Measurements from ENCODE around the gene ATOSA.

ATOSA gene

GRCh38 chr15:52651868-52652267 lies 27.3 kb downstream of the ATOSA start:
- DNase-seq (ENCODE audit: low read depth in 3 of 3): peak in 1 of 3 experiments; percentile 1

DNA sequence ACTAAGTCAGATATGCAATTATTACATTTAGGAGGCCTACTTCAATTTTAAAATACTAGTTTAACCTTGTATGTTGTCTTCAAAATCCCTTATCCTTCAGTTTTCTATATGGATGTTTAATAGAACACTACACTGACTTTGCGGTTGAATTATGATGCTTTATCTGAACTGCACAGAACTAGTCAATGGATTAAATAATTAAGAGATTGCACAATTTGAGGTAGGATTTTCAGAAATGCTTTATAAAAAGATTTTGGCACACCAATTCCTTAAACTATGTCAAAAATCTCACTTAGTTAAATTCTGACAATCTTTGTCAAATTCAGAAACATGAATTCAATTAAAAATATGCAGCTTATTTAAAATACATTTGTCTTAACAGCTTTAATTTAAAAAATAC lies 28.1 kb downstream of the ATOSA start:
- DNase-seq (ENCODE audit: low read depth in 3 of 3): no peak

GRCh38 chr15:52649686-52650085 lies 29.5 kb downstream of the ATOSA start:
- no peak for DNase-seq (ENCODE audit: low read depth in 3 of 3)

DNA sequence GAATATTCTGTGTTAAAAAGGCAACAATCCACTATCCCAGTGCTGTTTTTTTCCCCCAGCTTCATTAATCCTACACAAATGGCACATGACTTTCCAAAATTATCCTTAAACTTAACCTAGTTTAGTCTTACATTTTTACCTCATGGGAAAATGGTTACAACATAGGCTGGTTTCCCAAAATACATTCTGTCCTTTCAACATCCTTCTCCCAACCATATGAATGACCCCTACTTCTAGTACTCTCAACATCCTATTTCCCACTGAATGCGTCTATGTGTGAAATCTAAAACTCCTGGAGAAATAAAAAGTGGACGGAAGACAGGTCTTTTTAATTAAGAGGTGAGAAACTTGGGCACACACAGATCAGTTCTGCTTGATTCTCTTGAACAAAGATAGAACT lies 33.3 kb downstream of the ATOSA start:
- DNase-seq (ENCODE audit: low read depth in 3 of 3): no peak

GRCh38 chr15:52642386-52643361 lies 36.5 kb downstream of the ATOSA start:
- no peak for DNase-seq (ENCODE audit: low read depth in 3 of 3)

DNA sequence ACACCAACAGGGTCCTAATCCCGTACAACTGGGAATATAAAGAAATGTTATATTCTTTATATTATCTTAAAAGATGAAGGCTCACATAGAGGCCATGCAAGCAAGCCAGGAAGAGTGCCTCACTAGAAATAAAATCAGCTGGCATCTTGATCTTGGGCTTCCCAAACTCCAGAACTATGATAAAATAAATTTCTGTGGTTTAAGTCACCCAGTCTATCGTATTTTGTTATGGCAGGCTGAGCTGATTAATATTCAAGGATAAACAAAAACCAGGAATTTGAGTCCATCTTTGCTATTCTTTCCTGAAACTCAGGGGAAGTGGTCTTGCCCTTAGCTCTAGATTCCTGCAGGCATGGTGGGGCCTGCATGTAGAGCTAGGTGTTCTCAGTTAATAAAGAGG lies 42.7 kb downstream of the ATOSA start:
- no peak for DNase-seq (ENCODE audit: low read depth in 3 of 3)

DNA sequence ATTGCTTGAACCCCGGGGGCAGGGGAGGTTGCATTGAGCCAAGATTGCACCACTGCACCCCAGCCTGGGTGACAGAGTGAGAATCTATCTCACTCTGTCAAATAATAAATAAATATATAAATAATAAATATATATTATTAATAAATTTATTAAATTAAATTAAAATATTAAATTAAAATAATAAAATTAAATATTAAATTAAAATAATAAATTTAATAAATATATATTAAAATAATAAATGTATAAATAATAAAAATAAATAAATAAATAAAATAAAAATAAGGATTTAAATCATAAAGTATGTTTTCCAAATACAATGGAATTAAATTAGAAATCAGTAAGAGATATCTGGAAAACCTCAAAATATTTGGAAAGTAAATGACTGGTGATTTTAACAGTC lies 43.3 kb downstream of the ATOSA start:
- no peak for DNase-seq (ENCODE audit: low read depth in 3 of 3)

Measured in stimulated activated CD4-positive, alpha-beta T cell treated with anti-CD3 and anti-CD28 coated beads, TNF-alpha, amount 100 ng/mL, for 4 hours (primary cell).